ENCODE data around the gene CA10.
A peak's percentile ranks its signal among the peaks of the same experiment; 100 is the strongest.

Gene CA10

GRCh38 chr17:52047086-52047485 is 111.4 kb downstream of the CA10 start:
- no peak for DNase-seq (ENCODE audit: low spot score)

DNA sequence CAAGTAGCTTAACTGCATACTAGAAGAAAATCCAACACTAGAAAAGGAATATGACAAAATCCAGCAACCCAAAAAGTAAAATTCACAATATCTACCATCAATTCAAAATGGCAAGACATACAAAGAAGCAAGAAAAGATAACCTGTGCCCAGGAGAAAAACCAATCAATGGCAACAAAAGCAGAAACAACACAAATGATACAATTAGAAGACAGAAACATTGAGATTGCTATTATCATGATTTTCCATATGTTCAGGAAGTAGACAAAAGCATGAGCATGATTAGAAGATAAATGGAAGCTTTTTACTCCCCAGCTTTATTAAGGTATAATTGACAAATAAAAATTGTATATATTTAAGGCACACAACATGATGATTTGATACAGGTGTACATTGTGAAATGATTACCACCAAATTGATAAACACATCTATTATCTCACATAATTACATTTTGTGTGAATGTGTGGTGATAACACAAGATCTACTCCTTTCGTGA is 117.3 kb downstream of the CA10 start:
- no peak for DNase-seq (ENCODE audit: low spot score)

- no peak for DNase-seq (ENCODE audit: low spot score)
These were observed 122.1 kb downstream of the CA10 start for GRCh38 chr17:52036416-52036815.

GRCh38 chr17:52035336-52035915 is 123.1 kb downstream of the CA10 start:
- DNase-seq (ENCODE audit: low spot score), result no peak

GRCh38 chr17:52032454-52032853 is 126.1 kb downstream of the CA10 start:
- DNase-seq (ENCODE audit: low spot score), result no peak

- DNase-seq (ENCODE audit: low spot score), result no peak
These were observed 128.5 kb downstream of the CA10 start for GRCh38 chr17:52030052-52030451.

DNA sequence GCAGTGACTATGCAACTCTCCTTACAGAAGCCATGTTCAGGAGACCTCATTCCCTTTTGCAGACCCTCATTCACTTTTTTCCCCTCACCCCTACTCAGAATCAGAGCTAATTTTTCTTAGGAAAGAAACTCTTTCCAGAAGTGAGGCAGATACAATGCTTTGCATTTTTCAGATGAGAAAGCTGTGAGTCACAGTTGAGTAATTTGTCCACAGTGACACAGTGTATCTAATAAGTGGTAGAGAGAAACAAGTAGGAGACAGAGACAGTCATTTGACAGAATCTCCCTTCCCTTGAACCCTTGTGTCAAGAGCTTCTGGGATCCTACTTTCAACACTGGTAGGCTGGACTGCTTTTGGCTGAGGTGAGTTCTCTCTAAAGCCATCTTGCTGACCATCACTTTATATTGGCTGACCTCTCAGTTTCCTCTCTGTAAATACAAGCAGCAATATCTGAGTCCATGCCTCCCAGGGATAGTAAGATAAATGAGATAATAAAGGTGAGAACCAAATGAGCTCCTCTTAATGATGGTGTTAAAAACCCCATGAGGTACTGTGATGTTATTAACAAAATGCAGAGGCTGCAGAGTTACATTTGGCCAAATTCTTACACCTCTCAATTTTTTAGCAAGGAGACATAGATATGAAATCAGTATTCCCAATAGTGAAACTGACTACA is 130.8 kb downstream of the CA10 start:
- no peak for DNase-seq (ENCODE audit: low spot score)

- DNase-seq (ENCODE audit: low spot score), result no peak
These were observed 131.4 kb downstream of the CA10 start for GRCh38 chr17:52027081-52027480.

GRCh38 chr17:52026075-52026474 is 132.4 kb downstream of the CA10 start:
- DNase-seq (ENCODE audit: low spot score), result no peak

- DNase-seq (ENCODE audit: low spot score), result no peak
These were observed 133.3 kb downstream of the CA10 start for GRCh38 chr17:52025236-52025635.

- DNase-seq (ENCODE audit: low spot score), result no peak
These were observed 134.1 kb downstream of the CA10 start for GRCh38 chr17:52024300-52024870.

GRCh38 chr17:52011064-52011463 is 147.4 kb downstream of the CA10 start:
- no peak for DNase-seq (ENCODE audit: low spot score)

DNA sequence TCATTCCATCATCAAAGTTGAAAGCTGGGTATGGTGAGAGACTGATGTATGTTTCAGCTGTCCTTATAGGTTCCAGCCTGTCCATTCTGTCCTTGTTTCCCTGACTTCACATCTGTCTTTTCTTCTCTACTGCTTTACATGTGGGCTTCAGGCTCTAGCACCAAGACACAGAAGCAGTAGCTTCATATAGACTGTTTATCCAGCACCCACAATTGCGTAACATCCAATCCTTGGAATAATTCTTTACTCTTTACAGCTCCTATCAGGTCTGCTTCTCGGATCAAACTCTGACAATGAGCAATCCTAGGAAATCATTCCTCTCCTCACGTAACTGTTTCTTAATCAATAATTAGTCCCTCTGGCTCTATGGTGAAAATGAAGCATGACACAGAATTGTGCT is 158.9 kb downstream of the CA10 start:
- no peak for DNase-seq (ENCODE audit: low spot score)

- peak; percentile 6 for DNase-seq (ENCODE audit: low spot score)
These were observed 160.8 kb downstream of the CA10 start for GRCh38 chr17:51997723-51998122.

GRCh38 chr17:51995797-51996403 is 162.6 kb downstream of the CA10 start:
- DNase-seq (ENCODE audit: low spot score), result no peak

- DNase-seq (ENCODE audit: low spot score), result no peak
These were observed 165.6 kb downstream of the CA10 start for GRCh38 chr17:51992864-51993416.

DNA sequence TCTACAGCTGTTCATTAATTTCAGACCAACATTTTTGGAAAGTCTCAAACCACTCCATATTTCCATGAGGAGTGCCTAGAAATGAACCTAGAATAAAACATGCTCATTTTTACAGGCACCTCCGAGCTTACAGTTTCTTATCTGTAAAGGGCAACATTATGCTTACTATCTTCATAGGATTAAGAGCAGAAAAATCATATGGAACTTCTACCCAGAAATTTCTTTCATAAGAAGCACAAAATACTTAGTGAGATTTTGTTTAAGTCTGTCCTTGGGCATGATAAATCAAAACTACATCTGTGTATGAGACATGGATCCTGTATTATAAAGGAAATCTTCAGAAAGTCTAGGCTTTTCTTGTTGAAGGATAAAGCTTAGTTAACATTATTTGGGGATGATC is 187.4 kb downstream of the CA10 start:
- no peak for DNase-seq (ENCODE audit: low spot score)

- DNase-seq (ENCODE audit: low spot score), result no peak
These were observed 196.8 kb downstream of the CA10 start for GRCh38 chr17:51961689-51962088.

DNA sequence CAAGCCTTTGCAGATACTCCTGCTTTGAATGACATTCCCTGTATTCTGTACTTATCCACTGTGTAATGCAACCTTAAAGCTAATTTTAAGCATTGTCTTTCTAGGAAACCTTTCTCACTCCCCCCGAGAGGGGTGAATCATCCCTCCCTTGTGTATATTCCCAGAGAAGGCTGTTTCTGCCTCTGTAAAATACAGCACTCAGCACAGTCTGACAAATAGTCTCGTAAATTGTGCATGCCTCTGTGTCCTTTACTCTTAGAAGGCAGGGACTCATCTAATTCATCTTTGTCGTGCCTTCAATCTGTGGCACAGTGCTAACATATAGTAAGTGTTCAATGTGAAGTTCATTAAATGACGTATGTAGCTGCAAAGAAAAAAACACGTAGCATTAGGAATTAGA is 200.7 kb downstream of the CA10 start:
- no peak for DNase-seq (ENCODE audit: low spot score)

- no peak for DNase-seq (ENCODE audit: low spot score)
These were observed 203.3 kb downstream of the CA10 start for GRCh38 chr17:51955245-51955644.

- DNase-seq (ENCODE audit: low spot score), result no peak
These were observed 204.2 kb downstream of the CA10 start for GRCh38 chr17:51954232-51954765.

DNA sequence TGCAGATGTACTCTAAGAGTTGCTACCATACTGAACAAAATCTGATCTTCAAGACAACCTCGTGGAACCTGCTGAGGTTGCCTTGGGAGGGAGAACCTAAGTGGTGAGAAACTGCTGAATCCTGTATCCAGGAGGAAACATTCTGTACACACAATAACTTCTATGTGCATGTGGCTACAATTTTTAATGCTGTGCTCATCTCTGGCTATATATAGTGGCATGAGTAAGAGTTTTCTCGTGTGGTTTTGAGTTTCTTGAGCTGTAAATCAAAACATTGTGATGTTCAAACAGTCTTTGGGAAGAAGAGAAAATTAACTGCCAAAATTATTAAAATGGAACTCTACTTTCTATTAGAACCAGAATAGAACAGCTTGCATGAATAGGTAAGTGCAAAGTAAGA is 206.8 kb downstream of the CA10 start:
- no peak for DNase-seq (ENCODE audit: low spot score)

DNA sequence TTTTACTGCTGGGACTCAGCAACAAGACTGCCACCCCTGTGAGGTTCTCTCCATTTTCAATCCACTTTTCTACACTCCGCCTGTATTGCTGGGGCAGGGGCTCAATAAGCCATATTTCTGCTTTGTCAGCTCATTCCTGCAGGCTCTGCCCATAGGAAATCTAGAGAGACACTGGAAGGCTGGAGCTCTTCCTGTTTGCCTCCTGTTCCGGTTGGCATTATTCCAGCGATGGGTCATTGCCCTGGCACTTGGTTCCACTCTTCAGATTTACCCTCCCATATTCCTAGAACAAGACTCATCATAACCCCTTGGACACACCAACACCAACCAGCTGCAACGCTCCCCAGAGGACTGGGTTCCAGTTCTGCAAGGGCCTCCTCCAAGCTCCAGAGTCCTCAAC is 210.4 kb downstream of the CA10 start:
- no peak for DNase-seq (ENCODE audit: low spot score)

Measured in HuH-7.5 (cell line).